ENCODE measurements around the gene USP49.

DNA sequence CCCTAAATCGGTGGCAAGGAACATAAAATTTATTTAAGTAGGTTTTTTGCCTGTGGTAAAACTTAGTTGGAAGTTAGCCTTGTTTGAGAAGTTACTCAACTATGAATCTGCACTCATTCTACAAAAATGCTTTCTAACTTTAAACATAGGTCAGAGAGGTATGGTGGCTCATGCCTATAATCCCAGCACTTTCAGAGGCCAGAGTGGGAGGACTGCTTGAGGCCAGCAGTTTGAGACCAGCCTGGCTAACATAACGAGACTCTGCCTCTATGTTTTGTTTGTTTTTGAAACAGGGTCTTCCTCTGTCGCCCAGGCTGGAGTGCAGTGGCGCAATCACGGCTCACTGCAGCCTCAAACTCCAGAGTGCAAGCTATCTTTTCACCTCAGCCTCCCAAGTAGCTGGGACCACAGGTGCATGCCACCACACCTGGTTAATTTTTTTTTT is 16.2 kb downstream of the USP49 start:
- TF ChIP-seq, protein P1, sequence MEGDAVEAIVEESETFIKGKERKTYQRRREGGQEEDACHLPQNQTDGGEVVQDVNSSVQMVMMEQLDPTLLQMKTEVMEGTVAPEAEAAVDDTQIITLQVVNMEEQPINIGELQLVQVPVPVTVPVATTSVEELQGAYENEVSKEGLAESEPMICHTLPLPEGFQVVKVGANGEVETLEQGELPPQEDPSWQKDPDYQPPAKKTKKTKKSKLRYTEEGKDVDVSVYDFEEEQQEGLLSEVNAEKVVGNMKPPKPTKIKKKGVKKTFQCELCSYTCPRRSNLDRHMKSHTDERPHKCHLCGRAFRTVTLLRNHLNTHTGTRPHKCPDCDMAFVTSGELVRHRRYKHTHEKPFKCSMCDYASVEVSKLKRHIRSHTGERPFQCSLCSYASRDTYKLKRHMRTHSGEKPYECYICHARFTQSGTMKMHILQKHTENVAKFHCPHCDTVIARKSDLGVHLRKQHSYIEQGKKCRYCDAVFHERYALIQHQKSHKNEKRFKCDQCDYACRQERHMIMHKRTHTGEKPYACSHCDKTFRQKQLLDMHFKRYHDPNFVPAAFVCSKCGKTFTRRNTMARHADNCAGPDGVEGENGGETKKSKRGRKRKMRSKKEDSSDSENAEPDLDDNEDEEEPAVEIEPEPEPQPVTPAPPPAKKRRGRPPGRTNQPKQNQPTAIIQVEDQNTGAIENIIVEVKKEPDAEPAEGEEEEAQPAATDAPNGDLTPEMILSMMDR (IDR thresholded peaks at IDR 0.05; ENCODE audit: low read depth, low read length), result no peak
- TF ChIP-seq MYC (IDR thresholded peaks at IDR 0.05; ENCODE audit: low read depth, low read length) (no peak), POLR2A (IDR thresholded peaks at IDR 0.05; ENCODE audit: extremely low read depth, insufficient read length) (no peak)
- TF ChIP-seq, protein P2, sequence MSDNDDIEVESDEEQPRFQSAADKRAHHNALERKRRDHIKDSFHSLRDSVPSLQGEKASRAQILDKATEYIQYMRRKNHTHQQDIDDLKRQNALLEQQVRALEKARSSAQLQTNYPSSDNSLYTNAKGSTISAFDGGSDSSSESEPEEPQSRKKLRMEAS (IDR thresholded peaks at IDR 0.05; ENCODE audit: low read depth, low read length), result no peak
